Fibroblast of the conjunctiva (primary cell): Measurements from ENCODE around the gene GNB1.
"Not testable (repeated sequence)": the region's sequence is repeated elsewhere in the genome, so short reads cannot be mapped to it uniquely, and the experiment has no call there.

Experiments used
- DNase-seq: peaks from one replicate; pipeline ENCODE4 v3.0.0-alpha.2; 2010; ENCODE audit warnings: low read depth

GNB1 gene

DNA sequence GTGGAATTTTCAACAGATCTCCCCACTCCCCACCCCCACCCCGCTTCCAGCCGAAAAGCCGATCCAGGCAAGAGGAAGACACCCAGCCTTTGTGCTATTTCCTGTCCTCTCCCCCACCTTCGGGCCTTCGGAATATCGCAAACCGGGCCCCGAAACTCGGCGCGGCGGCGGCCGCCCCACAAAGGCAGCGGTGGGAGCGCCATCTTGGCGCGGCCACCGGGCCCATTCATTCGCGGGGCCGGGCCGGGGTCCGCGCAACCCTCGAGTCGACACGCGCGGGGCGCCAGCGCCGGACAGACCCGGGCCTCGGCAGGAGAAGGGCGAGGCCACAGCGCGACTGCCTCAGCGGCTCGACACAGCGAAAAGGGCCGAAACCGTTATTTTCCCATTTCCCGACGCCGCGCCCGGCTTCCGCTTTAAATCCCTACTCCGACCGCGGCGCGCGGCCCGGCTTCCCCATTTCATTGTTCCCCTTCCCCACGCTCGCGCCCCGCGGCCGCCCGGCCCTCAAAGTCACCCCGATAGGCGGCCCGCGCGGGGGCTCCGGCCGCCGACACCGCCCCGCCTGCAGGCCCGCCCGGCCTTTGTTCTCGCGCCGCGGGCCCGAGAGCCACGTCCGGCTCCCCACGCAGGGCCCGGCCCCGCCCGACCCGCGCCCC, 911 bp downstream of the GNB1 start:
- no peak for DNase-seq

DNA sequence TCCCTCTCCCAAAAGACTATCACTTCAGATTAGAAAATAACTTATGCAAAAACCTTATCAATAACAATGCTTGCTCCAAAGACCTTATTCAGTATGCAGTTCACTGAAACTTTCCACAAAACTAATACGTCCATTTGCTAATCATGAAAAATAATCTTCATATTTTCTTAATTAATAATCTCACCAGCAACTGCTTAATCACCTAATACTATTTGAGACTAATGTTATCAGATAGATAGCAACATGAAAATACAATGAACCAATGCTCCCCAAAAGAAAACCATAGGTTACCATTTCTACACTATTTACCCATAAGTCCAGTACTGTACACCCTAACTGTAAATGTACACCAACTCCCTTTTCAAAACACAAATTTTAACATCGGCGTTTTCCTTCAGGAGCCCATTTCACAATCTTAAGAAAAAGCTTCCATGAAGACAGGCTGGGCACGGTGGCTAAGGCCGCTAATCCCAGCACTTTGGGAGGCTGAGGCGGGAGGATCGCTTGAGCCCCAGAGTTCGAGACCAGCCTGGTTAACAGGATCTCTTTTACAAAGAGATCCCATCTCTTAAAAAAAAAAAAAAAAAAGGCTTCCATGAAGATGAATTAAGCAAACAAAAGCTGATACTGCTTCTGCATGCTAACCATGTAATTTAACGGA, 1.7 kb downstream of the GNB1 start:
- no peak for DNase-seq

- not testable (repeated sequence) for DNase-seq
Measured at GRCh38 chr1:1883890-1884289, 7.0 kb downstream of the GNB1 start.

DNA sequence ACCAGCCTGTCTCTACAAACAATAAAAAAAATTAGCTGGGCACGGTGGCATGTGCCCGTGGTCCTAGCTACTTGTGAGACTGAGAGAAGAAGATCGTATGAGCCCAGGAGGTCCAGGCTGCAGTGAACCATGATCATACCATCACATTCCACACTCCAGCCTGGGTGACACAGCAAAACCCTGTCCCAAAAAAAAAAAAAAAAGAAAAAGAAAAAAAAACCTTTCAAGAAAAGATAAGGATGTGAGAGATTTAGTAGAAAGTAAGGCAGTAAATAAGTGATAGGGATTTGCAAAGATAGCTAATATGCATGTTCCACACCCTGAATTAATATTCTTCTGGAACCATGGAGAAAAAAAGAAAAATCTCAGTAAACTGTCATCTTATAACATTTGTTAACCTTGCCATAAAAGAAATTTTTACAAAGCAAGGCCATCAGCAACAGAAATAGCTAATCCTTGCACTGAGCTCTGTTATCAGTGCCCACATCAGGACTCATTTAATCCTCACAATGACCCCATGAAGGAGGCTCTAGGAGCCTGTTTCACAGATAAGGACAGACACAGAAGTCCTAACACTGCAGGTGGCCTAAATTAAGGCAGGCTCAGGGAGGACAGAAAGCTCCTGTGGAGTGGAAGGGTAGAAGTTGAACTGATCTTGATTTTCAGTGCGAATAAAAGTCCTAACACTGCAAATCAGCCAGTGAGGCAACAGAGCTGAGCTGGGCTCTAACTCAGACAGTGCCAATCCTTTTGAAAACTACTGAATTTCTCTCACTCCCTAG, 7.6 kb downstream of the GNB1 start:
- no peak for DNase-seq

GRCh38 chr1:1881727-1882126, 9.2 kb downstream of the GNB1 start:
- no peak for DNase-seq

- no peak for DNase-seq
Measured at GRCh38 chr1:1880617-1881312, 10.1 kb downstream of the GNB1 start.

DNA sequence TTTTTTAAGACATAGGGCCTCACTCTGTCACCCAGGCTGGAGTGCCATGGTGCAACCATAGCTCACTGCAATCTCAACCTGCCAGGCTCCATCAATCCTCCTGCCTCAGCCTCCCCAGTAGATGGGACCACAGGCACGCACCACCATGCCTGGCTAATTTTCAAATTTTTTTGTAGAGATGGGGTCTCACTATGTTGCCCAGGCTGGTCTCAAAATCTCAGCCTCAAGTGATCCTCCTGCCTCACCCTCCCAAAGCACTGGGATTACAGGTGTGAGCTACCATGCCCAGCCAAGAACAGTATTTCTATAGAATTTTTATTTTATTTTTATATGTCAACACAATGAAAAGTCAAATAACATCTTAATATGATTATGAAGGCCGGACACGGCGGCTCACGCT, 10.9 kb downstream of the GNB1 start:
- DNase-seq, result no peak

GRCh38 chr1:1877865-1878436, 12.9 kb downstream of the GNB1 start:
- no peak for DNase-seq

DNA sequence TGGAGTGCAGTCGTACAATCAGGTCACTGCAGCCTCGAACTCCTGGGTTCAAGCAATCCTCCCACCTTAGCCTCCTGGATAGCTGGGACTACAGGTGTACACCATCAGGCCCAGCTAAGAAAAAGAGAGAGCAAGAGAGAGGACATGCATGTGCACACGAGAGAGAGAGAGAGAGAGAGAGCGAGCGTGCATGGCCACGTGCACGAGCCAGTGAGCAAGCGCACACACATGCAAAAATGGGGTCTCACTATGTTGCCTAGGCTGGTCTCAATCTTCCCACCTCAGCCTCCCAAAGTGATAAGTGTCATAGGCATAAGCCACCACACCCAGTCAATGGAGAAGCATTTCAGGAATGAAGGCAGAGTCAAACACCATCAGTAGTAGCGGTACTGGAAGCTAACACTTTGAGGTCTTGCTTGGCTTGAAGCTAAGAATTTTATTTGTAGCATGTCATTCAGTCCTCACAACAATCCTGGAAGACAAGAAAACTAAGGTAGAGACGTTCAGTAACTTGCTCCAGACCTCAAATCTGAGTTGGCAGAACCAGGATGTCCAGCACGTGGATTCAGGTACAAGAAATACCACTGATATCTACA, 14.5 kb downstream of the GNB1 start:
- no peak for DNase-seq

DNA sequence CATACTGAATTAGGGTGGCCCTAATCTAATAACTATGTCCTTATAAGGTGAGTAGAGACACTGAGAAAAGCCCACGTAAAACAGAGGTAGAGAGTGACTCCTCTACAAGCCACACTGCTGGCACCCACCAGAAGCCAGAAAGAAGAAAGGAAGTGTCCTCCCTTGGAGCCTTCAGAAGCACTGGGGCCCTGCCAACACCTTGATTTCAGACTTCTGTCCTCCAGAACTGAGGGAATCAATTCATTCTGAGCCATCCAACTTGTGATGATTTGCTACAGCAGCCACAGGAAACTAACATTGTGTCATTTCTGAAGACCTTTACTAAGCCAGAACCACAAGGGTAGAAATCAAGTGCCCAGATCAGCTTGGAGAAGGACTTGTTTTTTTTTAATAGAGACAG, 15.0 kb downstream of the GNB1 start:
- no peak for DNase-seq

DNA sequence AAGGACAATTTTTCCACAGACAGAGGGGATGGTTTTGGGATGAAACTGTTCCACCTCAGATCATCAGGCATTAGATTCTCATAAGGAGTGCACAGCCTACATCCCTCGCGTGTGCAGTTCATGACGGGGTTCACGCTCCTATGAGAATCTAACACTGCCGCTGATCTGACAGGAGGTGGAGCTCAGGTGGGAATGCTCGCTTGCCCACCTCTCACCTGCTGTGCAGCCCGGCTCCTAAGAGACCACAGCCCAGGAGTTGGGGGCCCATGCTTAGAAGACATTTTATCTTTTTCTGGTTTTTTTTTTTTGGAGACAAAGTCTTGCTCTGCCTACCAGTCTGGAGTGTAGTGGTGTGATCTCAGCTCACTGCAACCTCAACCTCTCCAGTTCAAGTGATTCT, 16.0 kb downstream of the GNB1 start:
- no peak for DNase-seq

- DNase-seq, result no peak
Measured at GRCh38 chr1:1873186-1873585, 17.7 kb downstream of the GNB1 start.

GRCh38 chr1:1872329-1872994, 18.4 kb downstream of the GNB1 start:
- DNase-seq, result no peak

DNA sequence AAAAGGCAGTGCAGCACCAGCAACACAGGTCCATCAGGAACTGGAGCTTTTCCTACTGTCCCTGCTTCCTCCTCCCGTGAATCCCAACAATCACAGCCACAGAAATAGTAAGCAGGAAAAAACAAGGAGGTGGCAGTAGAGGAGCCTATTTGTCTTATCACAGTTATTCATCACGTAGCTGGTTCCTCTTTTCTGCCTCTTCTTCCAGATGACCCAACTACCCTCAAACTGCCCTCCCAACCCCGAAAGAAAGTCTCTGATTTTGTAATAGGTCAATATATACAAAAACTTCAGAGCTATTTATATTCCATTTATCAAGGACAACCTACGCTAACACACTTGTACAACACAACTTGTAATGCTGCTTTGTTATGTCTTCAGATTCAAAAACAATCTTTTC, 21.4 kb downstream of the GNB1 start:
- DNase-seq, result no peak

DNA sequence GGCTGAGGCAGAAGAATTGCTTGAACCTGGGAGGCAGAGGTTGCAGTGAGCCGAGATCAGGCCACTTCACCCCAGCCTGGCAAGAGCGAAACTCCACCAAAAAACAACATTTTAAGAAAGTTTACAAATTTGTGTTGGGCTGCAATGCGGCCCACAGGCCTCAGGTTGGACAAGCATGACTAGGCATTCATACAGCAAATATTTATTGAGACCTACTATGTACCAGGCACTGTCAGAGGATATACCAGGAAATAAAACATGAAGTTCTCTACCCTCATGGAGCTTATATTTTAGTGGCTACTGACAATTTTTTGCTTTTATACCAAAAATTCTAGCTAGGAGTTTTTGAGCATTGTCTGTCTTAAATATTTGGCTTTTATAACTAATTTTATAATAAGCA, 23.7 kb downstream of the GNB1 start:
- no peak for DNase-seq

GRCh38 chr1:1862905-1863547, 27.9 kb downstream of the GNB1 start:
- no peak for DNase-seq

- DNase-seq, result not testable (repeated sequence)
Measured at GRCh38 chr1:1861761-1862310, 29.1 kb downstream of the GNB1 start.

DNA sequence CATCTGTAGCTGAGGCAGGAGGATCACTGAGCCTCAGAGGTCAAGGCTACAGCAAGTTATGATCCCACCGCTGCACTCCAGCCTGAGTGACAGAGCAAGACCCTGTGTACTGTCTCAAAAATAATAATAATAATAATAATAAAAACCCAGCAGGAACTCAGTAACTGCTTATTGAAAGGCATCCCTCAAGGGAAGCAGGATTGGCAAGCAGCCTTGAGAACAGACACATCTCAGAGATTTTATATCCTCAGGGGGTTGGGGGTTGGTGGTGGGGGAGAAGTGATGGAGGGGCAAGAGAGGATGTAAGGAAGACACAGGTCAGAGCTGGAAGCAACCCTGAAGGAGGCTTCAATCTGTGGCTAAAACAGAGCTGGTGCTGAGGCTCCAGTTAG, 29.6 kb downstream of the GNB1 start:
- no peak for DNase-seq

DNA sequence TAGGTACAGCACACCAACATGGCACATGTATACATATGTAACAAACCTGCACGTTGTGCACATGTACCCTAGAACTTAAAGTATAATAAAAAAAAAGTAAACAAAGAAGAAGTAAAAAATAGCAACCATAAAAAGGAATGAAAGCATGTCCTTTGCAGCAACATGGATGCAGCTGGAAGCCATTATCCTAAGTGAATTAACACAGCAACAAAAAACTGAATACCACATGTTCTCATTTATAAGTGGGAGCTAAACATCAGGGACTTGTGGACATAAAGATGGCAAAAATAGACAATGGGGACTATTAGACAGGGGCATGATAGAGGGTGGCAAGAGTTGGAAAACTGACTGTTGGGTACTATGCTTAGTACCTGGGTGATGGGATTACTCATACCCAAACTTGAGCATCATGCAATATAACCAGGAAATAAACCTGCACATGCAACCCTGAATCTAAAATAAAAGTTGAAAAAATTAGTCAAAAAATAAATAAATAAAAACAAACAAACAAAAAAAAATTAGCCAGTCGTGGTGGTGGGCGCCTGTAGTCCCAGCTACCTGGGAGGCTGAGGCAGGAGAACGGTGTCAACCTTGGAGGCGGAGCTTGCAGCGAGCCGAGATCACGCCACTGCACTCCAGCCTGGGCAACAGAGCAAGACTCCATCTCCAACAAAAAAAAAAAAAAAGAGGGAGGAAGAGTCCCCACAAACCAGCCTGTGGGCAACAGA, 30.8 kb downstream of the GNB1 start:
- not testable (repeated sequence) for DNase-seq
